DMS153 treated with DMSO at 0.1 percent for 48 hours (cell line): ENCODE measurements around the gene NCAM2.

ENCODE experiments used
- DNase-seq: peaks from one replicate; lab custom pipeline; 2025; ENCODE audit not compliant: unreplicated experiment; lab: John Stamatoyannopoulos, UW

Gene NCAM2

GRCh38 chr21:20997636-20998455, at the start of gene NCAM2:
NCAM2 (plus strand) TSS chr21:20998409.
- DNase-seq: peak; percentile 4

GRCh38 chr21:20949884-20950283, 48.3 kb upstream of the NCAM2 start:
- no peak for DNase-seq

DNA sequence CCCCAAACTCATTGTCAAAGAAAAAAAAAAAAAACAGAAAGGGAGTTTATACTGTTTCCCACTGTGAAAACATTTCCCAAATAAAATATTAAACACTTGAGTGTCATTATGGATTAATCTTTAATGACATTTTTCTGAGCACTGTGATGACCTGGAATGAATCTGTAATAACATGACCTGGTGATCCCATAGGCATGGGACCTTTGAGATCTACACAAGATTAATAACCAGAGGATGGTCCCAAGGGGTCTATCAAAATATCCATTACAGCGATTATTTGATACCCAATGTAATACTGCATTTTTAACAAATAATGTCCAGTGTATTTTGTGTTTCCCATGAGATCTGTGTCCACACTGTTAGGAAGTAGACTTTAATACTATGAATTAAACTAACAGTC, 32.4 kb upstream of the NCAM2 start:
- no peak for DNase-seq

- DNase-seq: no peak
Observed at GRCh38 chr21:20968391-20968790, 29.8 kb upstream of the NCAM2 start.

DNA sequence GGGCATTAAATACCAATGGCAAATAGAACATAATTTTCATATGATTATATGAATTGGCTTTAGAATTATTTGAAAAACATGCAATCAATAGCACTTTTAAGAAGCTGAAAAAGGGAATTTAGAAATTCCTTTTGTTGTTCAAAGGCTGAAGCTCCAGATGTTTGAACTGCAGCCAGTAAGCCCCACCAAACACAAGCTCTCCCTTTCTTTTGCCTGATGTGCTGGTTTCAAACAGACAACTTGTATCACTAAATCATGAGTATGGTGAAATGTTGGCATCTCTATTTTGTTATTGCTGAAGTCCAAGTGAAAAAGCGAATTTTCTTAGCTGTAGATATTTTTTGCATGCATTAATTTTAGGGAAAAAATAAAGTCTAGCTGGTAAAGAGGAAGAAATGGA, 27.5 kb upstream of the NCAM2 start:
- no peak for DNase-seq

DNA sequence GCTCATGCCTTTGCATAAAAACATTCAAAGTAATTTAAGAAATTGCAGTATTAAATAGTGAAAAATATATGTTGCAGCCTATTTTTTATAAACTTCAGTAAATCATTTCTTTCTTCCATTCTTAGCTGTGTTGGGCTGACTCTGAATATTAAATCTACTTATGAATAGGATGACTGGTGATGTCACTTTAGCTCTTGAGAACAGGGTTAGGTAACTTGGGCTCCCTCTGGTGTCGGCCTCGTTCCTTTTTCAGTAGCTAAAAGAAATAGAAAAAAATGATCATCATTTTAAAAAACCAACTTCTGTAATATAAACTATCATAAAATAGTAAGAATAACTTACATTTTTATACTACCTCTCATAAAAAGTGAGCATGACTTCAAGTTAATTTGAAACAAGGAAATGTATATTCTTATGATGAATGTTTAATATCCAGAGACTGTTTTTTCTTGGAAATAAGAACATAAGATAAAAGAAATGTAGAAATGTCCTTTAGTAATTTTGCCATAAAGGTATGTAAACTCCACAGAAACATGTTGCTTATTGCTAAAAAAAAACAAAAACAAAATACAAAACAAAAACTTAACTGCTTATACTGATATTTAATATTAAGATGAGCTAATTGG, 26.8 kb upstream of the NCAM2 start:
- peak; percentile 31 for DNase-seq

DNA sequence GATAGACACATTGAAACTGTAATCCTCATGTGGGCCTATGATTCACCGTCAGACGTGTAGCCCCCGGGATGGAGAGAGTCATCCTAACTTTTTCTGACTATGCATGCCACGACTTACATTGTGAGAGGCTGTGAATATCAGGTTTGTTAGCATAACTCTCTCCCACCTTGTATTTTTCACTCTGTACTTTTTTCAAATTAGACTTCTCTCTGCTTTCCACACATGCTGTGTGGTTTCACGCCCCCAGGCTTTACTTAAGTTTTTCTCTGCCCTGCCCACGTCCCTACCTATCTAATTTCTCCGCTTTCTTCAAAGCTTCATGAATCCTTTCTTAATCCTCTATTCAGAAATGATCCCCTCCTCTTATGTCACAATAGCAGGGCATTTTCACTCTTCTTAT, 3.4 kb upstream of the NCAM2 start:
- DNase-seq: no peak

DNA sequence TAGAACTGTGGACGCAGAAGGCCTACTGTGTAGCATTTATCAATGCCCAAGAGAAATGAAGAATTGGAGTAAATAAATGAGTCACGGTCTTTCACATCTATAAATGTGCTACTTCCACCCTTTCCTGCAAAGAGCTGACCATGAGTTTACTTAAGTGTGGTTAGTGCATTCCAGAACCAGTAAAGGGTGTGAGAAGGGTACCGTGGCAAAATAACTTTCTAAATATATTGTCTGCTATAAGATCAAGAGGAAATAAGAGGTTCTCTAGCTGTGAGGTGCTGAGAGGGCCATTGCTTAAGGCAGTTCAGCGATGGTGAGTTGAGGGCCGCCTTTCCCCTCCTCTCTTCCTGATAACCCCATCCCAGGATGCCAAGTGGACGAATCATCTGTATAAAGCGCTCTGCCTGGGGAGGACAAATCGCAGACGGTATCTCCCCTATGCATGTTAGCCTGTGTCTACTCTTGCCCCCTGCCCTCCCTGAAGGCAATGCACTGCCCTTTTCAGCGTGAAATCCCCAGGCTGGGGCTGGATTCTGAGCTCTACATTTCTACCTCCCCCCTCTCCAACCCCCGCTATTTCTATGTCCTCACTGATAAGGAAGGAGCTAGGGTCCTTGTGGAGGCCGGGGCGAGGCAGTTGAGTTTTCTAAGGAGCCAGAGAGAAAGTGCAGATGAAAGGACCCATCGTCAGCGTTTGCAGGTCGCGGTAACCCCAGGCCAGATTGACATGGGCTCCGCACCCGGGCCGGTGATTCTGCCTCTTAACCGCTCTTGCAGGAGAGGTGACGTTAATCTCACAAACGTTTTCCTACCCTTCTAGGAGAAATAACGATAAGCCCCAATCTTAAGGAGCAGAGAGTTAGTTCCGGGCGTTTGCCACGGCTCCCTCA, 1.5 kb upstream of the NCAM2 start:
- DNase-seq: no peak

GRCh38 chr21:20997311-20997635, 936 bp upstream of the NCAM2 start:
- DNase-seq: no peak

DNA sequence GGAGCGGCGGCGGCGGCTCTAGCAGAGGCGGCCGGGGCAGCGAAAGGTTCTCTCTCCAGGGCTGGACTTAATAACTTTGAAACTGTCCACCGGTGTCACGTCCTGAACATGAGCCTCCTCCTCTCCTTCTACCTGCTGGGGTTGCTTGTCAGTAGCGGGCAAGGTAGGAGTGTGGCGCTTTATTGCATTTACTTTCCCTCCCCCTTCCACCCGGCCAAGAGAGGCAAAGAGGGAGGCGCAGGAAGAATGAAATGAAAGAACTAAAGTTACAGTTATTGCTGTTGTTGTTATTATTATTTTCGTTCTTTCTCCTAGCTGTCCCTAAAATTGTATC, 214 bp downstream of the NCAM2 start:
- DNase-seq: no peak

- no peak for DNase-seq
Observed at GRCh38 chr21:20998886-20999285, 677 bp downstream of the NCAM2 start.

- DNase-seq: no peak
Observed at GRCh38 chr21:20999659-21000058, 1.4 kb downstream of the NCAM2 start.

DNA sequence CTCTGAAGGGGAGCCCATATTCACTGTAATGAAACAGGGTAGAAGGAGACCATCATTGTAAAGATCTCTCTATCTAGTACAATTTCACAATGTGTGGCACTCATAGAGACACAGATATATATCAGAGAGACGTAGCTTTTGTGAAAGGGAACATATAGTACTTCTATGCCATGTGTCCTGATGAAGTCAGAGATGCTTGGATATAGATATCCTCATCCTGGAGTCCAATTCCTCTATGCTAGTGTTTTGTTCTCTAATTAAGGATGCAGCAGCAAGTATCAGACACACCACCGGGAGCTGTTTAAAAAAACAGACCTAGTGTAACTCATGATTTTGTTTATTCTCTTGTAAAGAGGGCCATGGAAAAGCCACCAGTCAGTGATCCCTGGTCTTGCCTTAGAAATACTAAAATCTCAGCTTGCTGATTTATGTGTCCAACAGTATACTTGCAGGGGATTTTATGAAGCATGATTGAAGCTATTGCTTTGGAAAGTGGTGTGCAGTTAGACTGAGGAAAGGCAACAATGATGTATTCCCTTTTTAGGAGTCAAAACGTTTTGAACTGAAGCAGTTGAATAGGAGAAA, 2.5 kb downstream of the NCAM2 start:
- no peak for DNase-seq

DNA sequence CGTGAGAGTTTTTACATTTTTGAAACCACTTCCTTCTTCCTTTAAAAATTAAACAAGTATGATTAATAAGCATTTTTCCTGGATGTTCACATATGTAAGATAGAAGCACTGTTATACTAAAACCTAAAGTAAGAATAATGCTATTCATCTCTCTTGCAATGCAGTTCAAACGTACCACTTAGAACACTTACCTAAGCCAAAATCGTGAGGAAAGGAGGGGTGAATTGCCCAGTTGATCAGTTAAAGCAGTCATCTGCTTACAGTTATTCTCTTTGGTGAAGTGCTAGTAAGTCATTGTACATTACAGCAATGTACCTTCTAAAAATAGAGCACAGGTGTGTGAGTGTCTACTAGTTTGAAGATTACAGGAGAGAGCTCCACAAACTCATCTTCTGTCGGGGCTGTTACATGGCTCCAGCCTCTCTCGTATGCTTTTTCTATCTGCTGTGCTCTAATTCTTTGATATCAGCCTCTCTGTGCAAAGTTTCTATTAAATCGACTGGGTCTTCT, 3.4 kb downstream of the NCAM2 start:
- no peak for DNase-seq

- DNase-seq: no peak
Observed at GRCh38 chr21:21002153-21002552, 3.9 kb downstream of the NCAM2 start.

DNA sequence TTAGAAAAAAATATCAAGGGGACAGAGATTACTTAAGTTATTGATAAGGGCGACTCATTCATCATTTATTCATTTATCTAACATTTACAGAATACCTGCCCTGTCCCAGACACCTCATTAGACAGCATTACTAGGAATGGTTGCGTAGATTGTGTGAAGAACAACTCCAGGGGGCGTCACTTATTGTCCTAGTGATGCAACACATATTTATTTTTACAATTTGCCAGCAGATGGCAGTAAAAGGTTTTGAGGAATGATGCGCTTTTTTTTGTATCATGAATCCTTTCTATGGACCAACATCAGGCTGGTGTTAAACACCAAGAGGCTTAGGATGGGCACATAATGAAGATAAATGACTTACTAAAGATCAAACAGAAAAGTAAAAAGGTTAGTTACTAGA, 5.5 kb downstream of the NCAM2 start:
- DNase-seq: no peak

DNA sequence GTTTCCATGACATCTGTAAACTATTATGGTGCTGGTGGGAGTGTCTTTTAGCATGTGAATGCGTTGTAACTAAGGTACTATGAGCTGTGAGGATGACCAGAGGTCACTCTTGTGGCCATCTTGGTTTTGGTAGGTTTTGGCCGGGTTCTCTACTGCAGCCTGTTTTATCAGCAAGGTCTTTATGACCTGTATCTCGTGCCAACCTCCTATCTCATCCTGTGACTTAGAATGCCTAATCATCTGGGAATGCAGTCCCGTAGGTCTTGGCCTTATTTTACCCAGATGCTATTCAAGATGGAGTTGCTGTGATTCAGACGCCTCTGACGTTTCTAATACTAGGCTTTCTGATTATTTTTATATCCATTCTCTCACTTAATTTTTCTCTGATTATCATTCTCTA, 9.4 kb downstream of the NCAM2 start:
- DNase-seq: no peak

DNA sequence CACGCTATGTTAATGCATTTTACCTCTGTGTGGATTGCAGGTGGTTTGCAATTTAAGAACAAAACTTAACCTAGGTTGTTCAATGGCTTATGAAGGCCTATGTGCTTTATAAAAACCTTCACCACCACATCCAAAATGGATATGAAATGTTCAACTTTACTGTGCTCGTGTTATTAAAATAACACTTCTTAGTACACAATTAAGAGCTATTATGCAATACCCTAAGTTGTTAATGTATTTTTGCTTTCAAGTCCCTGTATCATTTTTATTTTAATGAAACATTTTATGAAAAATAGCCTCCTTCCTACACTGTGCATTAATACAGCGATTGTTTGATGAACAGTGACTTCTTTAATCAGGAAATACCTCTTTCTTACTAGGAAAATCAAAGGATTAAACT, 12.0 kb downstream of the NCAM2 start:
- no peak for DNase-seq

- DNase-seq: no peak
Observed at GRCh38 chr21:21010698-21011097, 12.5 kb downstream of the NCAM2 start.

GRCh38 chr21:21018821-21019220, 20.6 kb downstream of the NCAM2 start:
- DNase-seq: no peak

DNA sequence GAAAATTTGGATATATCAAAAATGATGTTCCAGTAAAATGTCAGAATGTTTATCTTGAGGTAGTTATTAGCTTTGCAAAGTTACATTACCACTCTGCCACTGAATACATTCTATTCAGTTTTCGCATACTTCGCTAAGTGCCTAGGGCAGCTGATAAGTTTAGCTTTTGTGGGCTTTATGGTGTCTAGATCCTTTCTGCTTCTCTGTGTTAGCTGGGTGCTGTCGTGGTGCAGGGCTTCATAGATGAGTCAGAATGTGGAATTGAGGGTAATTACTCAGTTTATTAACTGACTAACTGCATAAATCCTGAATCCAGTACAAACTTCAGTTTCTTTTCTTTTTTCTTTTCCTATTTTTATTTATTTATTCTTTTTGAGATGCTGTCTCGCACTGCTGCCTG, 21.5 kb downstream of the NCAM2 start:
- no peak for DNase-seq
